Right lobe of liver (tissue), 6 donors: ENCODE measurements around the gene MYO1B. TPM values are rescaled to one million over a fixed set of nuclear protein-coding genes. Genes with fewer than 3 reads are reported as not detected.

ENCODE experiments used
- ATAC-seq, 4 donors: fragments of 200-7000 bp; cut with Tn5 transposase; one replicate each; pipeline ENCODE4 v1.9.1; 2020; ENCODE audit warnings: mild to moderate bottlenecking in 4 of 4, moderate library complexity in 4 of 4
- DNase-seq, 3 donors: peaks; one replicate each; pipeline ENCODE4 v3.0.0-alpha.2; 2020
- H3K27ac ChIP-seq, 3 donors: fragments of 200-600 bp; one replicate each; pipeline ENCODE4 v1.8.0; 2022
- H3K27me3 ChIP-seq, 2 donors: fragments of 200-600 bp; one replicate each; pipeline ENCODE4 v1.8.0; 2022
- H3K36me3 ChIP-seq, 4 donors: fragments of 200-600 bp; sonication (generic) in 1 of 4; one replicate each; pipeline versions ENCODE4 v1.5.1 to v1.8.0; 2017 to 2022; ENCODE audit warnings: control low read depth in 1 of 4
- H3K4me1 ChIP-seq, 4 donors: fragments of 200-600 bp; sonication (generic) in 1 of 4; one replicate each; pipeline versions ENCODE4 v1.5.1 to v1.8.0; 2017 to 2022; ENCODE audit warnings: control low read depth in 1 of 4
- H3K4me3 ChIP-seq, 3 donors: fragments of 200-600 bp; one replicate each; pipeline ENCODE4 v1.8.0; 2022
- H3K9me3 ChIP-seq, 4 donors: fragments of 200-600 bp; sonication (generic) in 1 of 4; one replicate each; pipeline versions ENCODE4 v1.5.1 to v1.8.0; 2017 to 2022; ENCODE audit warnings: control low read depth in 1 of 4
- POLR2A ChIP-seq: fragments of 450-650 bp; IDR thresholded peaks from one replicate; pipeline ENCODE4 v1.6.1; 2017; ENCODE audit warnings: antibody characterized with exemption, mild to moderate bottlenecking
- WGBS: methylation state at CpG from one replicate; pipeline ENCODE4 v1.1.6; 2018; ENCODE audit warnings: low coverage, low lambda C conversion rate; ENCODE audit not compliant: insufficient coverage; ENCODE audit errors: missing lambda C conversion rate; 5-methylcytosine and 5-hydroxymethylcytosine counted together
- intact Hi-C, 2 donors: fragments of 100-400 bp; cut with DNase I; formaldehyde crosslinking; loops; one replicate each; pipeline versions ENCODE4 v1.11.2 to v1.14.1; 2022
- total RNA-seq, 6 experiments: library from RNA; depleted of rRNA in 2 of 6; stranded (reverse); fragments of >200 nt in 2 of 6; fragmentation: NEBNext Ultra II Directional in 3 of 6; extraction: Animal tissue kit (Norgen Biotek cat#: 25700) in 3 of 6; gene quantifications; one replicate each; pipeline versions ENCODE4 v1.1.0 to v1.2.4, GENCODE V29; 2016 to 2023
- TF ChIP-seq, protein P1 (sequence below), 4 donors: fragments of 200-600 bp in 3 of 4; fragments of 450-650 bp in 1 of 4; IDR thresholded peaks; one replicate each; pipeline versions ENCODE4 v1.5.1 to v1.8.0; 2016 to 2022; ENCODE audit warnings: antibody characterized with exemption in 4 of 4, mild to moderate bottlenecking in 2 of 4
- donor health status: DM: no; HTN: yes; CAD: no.
- donor health status: DM: no; HTN: no; CAD: no.
- donor health status: DM: no; HTN: no; CAD: no.
- donor health status: DM: no; HTN: yes; CAD: no.
- donor health status: DM: no; HTN: yes; CAD: no.

The MYO1B gene
- total RNA-seq, 6 experiments from 2014 or later = 171 to 273 (median 221) TPM

DNA sequence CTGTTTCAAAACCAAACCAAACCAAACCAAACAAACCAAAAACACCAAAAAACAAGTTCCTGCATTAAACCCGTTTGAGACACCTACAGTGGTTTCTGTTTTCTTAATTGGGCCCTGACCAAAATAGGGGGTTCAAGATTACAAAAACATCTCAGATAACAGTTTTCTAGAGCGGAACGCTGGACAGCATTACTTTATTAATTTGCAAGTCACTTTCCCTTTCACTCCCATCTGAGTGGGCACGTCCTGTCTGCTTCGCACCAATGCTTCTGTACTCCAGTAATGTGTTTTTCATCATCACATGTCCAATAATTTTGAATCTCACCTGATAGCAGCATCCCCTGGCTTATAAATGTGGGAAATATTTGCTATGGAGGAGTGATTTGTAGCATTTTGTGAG is 11.7 kb upstream of the MYO1B start:
- intact Hi-C loops = loop anchor here in 1 of 2 donors (10.0 kb wide), 1 partner anchor 271 kb away; no protein-coding TSS in a partner anchor
- Histone ChIP-seq H3K27me3 (no peaks in the 10 kb centered on the region), H3K4me3 (no peak overlapping the region), H3K36me3 (no peaks in the 10 kb centered on the region), H3K4me1 (no peaks in the 10 kb centered on the region), H3K9me3 (no peaks in the 10 kb centered on the region), H3K27ac (no peak overlapping the region)
- DNase-seq (no peak), ATAC-seq (no peak)
- WGBS = 86% methylated on average over 5 of the region's 5 CpGs
- TF ChIP-seq, protein P1, sequence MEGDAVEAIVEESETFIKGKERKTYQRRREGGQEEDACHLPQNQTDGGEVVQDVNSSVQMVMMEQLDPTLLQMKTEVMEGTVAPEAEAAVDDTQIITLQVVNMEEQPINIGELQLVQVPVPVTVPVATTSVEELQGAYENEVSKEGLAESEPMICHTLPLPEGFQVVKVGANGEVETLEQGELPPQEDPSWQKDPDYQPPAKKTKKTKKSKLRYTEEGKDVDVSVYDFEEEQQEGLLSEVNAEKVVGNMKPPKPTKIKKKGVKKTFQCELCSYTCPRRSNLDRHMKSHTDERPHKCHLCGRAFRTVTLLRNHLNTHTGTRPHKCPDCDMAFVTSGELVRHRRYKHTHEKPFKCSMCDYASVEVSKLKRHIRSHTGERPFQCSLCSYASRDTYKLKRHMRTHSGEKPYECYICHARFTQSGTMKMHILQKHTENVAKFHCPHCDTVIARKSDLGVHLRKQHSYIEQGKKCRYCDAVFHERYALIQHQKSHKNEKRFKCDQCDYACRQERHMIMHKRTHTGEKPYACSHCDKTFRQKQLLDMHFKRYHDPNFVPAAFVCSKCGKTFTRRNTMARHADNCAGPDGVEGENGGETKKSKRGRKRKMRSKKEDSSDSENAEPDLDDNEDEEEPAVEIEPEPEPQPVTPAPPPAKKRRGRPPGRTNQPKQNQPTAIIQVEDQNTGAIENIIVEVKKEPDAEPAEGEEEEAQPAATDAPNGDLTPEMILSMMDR (IDR thresholded peaks at IDR 0.05) = no peak
- no peak for TF ChIP-seq POLR2A

DNA sequence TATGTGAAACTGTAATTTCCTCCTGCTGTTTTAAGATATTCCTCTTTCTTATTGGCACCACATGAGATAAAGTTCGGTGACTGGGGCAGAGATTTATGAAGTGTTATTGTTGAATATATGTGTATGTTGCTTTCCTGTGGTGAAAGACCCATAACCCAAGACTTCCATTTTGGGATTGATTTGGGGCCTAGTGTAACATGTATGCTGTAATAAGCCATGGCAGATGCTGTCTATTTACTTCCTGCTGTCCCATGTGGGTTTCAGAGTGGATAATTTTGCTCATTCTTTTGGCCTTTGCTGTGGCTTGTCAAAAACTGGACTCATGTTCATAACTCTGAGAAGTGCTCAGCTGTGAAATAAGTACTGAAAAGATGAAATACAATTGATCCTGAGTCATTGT is 10.8 kb upstream of the MYO1B start:
- H3K27me3 ChIP-seq = no peaks in the 10 kb centered on the region
- 100% methylated on average over 1 of the region's 1 CpG for WGBS
- H3K4me3 ChIP-seq = no peak overlapping the region
- DNase-seq (no peak), ATAC-seq (no peak)
- H3K9me3 ChIP-seq = no peaks in the 10 kb centered on the region
- intact Hi-C loops = loop anchor here in 1 of 2 donors (10.0 kb wide), 1 partner anchor 270 kb away; no protein-coding TSS in a partner anchor
- no peaks in the 10 kb centered on the region for H3K36me3 ChIP-seq
- no peak for TF ChIP-seq POLR2A
- TF ChIP-seq, protein P1 (IDR thresholded peaks at IDR 0.05) = no peak
- H3K27ac ChIP-seq = no peak overlapping the region
- no peaks in the 10 kb centered on the region for H3K4me1 ChIP-seq

DNA sequence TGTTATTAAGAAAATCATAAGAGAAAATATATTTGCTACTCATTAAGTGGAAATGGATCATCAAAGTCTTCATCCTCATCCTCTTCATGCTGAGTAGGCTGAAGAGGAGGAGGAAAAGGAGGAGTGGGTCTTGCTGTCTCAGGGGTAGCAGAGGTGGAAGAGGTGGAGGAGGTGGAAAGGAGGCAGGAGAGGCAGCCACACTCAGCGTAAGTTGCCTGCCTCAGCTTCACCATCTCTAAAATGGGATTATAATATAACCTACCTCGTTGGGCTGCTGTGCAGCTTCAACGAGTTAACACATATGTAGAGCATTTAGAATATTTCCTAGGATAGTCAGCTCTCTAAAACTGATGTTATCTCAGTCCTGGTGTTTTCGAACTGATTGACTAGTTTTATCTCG is 4.3 kb upstream of the MYO1B start:
- Histone ChIP-seq H3K4me1 (peaks cover 0 to 6% (median 0%) of the 10 kb centered on the region in 4 donors), H3K36me3 (no peaks in the 10 kb centered on the region), H3K9me3 (no peaks in the 10 kb centered on the region), H3K4me3 (no peak overlapping the region), H3K27ac (no peak overlapping the region), H3K27me3 (no peaks in the 10 kb centered on the region)
- no peak for TF ChIP-seq POLR2A
- TF ChIP-seq, protein P1 (IDR thresholded peaks at IDR 0.05) = no peak
- 77% methylated on average over 3 of the region's 5 CpGs for WGBS
- DNase-seq (no peak), ATAC-seq (no peak)
- intact Hi-C loops = loop anchor here in 1 of 2 donors (10.0 kb wide), 1 partner anchor 66 kb away; no protein-coding TSS in a partner anchor

DNA sequence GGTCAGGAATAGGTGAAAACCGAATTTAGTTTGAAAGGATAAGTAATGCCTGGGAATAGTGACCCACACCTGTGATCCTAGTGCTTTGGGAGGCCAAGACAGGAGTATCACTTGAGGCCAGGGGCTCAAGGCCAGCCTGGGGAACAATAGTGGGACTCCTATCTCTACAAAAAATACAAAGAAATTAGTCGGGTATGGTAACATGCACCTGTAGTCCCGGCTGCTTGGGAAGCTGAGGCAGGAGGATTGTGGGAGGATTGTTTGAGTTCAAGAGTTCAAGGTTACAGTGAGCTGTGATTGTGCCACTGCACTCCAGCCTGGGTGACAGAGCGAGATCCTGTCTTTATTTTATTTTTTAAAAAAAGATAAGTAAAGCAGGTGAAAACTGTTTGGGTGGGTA is 3.8 kb upstream of the MYO1B start:
- Histone ChIP-seq H3K27ac (no peak overlapping the region), H3K27me3 (no peaks in the 10 kb centered on the region), H3K4me1 (peaks cover 0 to 6% (median 0%) of the 10 kb centered on the region in 4 donors), H3K9me3 (no peaks in the 10 kb centered on the region), H3K36me3 (no peaks in the 10 kb centered on the region), H3K4me3 (no peak overlapping the region)
- WGBS = 38% methylated on average over 4 of the region's 4 CpGs
- no peak for DNase-seq
- no peak for ATAC-seq
- intact Hi-C loops = loop anchor here in 1 of 2 donors (10.0 kb wide), 1 partner anchor 67 kb away; no protein-coding TSS in a partner anchor
- TF ChIP-seq, protein P1 (IDR thresholded peaks at IDR 0.05) = no peak
- TF ChIP-seq POLR2A = no peak
